GM19240 (cell line): Measurements from ENCODE around the gene KIAA1755.
"Not testable (repeated sequence)": the region's sequence is repeated elsewhere in the genome, so short reads cannot be mapped to it uniquely, and the experiment has no call there.

Experiments
- DNase-seq: peaks from one replicate; pipeline ENCODE4 v3.0.0; 2011; ENCODE audit warnings: low spot score; ENCODE audit not compliant: insufficient read length

The KIAA1755 gene

DNA sequence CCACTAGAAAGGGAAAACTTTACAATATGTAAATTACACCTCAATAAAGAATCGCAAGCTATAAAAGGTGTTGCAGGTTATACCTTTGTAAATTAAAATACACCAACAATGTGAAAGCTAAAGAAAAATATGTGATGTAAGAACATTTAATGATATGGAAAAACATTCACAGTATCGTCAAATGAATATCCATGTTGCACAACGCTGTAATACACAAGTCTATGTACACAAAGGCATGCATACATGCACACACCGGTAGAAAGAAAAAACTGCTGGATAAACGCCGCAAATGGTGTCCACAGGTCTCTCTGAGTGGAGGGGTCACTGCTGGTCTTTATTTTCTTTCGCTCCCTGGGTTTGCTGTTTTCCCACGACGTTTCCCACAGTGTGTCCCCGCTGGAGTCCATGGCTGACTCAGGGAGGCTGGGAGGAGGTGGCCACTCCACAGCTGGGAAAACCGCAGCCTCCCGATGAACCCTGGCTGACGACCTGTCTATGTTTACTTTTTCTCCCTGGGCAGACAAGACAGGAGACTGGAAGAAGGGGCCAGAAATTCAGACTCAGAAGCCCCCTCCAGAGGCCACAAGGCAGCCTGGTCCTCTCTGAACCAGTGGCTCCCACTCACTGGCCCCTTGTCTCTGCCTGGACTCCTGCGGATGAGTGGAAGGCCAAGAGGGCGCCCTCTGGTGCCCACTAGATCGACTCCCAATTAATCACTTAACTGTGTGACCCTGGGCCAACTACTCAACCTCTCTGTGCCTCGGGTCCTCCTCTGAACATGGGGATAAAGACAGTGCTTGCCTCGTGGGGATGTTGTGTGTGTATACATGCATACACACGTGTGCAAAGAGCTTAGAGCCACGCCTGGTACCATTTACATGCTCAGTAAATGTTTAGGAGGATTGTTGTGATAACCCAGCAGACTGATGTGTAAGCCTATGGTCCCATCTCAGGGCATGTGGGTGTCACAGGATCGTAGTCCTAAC lies 30.6 kb upstream of the KIAA1755 start:
- DNase-seq, result no peak

DNA sequence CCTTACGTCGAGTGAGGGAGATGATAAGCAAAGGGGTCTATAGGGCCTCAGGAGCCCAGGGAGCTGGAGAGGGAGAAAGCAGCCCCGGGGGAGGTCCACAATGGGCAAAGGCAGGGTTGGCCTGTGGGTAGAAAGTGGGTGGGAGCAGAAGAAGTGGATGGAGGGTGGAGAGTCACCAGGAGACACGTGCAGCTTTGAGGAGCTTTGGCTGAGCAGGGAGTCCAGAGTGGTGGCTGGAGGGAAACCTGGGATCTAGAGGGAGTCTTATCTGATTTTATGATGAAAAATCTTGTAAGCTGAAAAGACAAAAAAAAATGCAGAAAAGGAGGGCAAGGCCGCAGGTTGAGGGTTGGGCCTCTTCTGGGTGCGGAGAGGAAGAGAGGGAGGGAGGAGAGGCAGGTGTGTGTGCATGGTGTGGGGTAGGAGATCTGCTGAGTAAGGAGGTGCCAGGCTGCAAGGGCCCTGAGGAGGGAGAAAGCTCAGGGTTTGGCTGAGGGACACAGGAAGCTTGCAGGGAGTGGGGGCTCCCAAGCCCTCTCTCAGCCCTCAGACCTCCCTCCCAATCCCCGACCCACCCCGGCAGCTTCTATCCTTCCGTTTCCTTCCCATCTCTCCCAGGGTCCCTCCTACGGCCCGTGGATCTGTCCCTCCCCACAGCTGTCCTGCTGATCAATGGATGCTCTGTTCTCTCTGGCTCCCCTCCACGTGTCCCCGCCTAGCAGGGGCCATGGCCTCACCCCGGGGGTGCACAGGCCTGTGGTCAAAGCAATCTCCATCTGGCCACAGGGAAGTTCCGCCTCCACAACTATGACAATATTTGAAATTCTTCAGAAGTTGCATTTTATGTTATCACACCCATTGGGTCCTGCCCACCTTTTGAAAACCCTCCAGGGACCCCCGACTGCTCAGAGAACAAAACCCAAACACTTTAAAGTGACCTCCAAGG lies 26.3 kb upstream of the KIAA1755 start:
- DNase-seq, result no peak

DNA sequence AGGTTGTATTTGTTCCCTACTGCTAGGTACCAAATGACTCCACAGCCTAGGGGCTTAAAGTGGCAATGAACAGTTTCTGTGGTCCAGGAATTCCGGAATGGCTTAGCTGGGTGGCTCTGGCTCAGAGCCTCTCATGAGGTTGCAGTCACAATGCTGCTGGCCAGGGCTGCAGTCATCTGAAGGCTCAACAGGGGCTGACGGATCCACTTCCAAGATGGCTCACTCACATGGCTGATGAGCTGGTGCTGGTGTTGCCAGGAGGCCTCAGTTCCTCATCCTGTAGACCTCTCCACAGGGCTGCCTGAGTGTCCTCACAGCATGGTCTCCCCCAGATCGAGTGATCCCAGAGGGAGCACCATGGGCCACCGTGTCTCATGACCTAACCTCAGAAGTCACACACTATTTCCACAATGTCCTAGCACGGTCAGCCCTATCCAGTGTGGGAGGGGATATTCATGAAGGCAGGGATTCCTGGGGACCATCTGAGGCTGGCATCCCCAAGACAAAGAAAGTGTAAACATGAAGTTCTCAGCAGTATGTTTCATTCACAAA lies 24.4 kb upstream of the KIAA1755 start:
- DNase-seq, result no peak

DNA sequence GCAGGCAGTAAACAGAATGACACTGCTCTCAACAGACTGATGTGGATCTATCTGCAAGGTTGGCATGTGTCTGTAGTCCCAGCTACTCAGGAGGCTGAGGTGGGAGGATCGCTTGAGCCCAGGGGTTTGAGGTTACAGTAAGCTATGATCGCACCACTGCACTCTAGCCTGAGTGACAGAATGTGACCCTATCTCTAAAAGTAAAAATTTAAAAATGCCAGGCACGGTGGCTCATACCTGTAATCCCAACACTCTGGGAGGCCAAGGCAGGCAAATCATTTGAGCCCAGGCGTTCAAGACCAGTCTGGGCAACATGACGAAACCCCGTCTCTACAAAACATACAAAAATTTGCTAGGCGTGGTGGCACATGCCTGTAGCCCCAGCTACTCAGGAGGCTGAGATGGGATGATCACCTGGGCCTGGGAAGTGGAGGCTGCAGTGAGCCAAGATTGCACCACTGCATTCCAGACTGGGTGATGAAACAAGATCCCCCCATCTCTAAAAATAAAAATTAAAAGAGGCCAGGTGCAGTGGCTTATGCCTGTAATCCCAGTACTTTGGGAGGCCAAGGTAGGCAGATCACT lies 23.6 kb upstream of the KIAA1755 start:
- not testable (repeated sequence) for DNase-seq

DNA sequence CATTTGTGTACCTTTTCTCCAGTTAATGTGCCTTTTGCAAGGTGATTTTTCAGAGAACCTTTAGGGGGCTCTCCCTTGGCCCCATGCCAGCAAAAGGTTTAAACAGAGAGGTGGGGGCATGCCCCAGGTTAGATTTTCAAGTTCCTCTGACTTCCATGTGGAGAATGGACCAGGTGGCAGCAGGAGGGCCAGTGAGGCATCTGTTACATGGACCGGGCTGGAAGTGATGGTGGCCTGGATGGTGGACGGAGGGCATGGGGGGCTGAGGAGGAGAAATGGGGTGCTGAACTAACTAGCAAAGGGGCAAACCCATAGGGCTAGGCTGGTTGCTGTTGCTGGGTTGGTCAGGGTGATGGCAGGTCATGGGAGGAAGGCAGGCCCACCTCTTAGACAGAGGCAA lies 22.7 kb upstream of the KIAA1755 start:
- no peak for DNase-seq

DNA sequence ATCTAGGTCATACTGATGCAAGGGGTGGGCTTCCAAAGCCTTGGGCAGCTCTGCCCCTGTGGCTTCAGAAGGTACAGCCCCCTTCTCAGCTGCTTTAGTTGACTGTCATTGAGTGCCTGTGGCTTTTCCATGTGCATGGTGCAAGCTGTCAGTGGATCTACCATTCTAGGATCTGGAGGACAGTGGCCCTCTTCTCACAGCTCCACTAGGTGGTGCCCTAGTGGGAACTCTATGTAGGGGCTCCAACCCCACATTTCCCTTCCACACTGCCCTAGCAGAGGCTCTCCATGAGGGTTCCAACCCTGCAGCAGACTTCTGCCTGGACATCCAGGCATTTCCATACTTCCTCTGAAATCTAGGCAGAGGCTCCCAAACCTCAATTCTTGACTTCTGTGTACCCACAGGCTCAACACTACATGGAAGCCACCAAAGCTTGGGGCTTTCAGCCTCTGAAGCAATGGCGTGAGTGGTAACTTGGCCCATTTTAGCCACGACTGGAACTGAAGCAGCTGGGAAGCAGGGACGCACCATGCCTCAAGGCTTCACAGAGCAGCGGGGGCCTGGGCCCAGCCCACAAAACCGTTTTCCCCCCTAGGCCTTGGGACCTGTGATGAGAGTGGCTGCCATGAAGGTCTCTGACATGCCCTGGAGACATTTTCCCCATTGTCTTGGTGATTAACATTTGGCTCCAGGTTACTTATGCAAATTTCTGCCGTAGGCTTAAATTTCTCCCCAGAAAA lies 20.8 kb upstream of the KIAA1755 start:
- DNase-seq, result not testable (repeated sequence)

DNA sequence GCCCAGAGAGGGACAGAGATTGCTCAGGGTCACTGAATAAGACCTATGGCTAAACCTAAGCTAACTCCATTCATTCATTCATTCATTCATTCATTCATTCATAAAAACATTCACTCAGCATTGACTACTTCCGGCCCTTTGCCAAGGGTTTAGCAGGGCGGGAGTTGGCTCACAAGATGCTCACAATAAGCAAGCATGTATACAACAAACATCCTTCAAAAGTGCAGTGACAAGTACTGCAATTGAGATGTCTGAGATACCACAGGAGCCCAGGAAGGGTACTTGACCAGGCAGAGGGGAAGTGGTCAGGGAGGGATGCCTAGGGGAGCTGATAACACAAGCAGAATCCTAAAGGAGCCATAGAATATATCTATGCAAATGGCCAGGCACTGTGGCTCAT lies 18.2 kb upstream of the KIAA1755 start:
- DNase-seq, result no peak

DNA sequence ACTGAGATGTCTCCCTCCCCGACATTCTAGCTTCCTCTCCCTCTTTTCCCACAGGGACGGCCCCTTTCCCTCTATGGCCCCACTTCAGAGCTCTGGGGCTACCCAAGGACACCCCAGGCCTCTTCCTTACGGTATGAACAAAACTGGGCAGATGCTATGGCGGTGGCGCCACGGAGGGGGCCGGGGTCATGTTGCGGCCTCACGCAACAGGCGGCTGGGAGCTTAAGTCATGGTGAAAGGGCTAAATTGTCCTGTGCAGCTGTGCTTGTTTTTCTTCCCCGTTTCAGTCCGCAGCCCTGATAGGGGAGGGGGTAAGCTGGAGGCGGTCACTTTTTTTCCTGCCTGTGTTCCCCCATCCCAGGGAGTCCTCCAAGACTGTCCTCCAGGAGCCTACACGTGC lies 17.6 kb upstream of the KIAA1755 start:
- DNase-seq, result no peak

DNA sequence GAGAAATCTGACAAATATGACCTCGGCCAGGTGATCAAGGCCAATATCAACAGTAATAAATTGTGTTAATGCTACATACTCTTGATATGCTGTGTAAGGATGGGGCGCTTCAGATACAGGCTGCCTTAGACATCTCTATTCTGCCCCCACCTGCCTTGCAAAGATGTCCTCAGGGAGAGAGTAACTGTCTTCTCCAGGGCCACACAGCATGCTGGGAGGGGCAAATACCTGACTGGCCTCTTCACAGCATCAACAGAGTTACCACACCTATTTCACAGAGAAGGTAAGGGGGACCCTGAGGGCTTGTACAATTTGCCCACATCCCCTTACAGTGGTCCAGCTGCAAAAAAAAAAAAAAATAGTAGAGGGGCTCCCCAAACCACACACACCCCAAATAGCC lies 17.2 kb upstream of the KIAA1755 start:
- DNase-seq, result no peak

DNA sequence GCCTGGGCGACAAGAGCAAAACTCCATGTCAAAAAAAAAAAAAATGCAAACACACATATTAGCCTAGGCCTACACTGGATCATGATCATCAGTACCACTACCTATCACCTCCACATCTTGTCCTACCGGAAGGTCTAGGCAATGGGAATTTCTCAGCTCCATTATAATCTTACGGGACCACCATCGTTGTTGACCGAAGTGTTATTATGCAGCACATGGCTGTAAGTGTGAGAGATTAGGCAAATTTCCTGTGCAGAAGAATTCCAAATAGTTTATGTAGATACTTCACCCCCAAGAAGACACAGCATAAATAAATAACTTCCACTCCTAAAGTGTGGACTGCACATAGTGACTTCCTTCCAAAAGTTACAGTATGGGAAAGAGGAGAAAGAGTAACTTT lies 16.8 kb upstream of the KIAA1755 start:
- DNase-seq, result no peak

DNA sequence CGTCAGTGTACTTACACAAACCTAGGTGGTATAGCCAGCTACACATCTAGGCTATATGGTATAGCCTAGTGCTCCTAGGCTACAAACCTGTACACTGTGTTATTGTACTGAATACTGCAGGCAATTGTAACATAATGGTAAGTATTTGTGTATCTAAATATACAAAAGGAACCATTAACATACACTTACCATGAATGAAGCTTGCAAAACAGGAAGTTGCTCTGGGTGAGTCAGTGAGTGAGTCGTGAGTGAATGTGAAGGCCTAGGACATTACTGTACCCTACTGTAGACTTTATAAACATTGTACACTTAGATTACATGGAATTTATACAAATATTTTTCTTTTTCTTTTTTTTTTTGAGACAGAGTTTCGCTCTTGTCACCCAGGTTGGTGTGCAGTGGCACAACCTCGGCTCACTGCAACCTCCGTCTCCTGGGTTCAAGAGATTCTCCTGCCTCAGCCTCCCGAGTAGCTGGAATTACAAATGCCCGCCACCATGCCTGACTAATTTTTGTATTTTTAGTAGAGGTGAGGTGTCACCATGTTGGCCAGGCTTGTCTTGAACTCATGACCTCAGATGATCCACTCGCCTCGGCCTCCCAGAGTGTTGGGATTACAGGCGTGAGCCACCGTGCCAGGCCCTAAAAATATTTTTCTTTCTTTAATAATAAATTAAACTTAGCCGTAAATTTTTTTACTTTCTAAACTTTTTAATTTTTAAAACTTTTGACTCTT lies 15.4 kb upstream of the KIAA1755 start:
- DNase-seq, result no peak

DNA sequence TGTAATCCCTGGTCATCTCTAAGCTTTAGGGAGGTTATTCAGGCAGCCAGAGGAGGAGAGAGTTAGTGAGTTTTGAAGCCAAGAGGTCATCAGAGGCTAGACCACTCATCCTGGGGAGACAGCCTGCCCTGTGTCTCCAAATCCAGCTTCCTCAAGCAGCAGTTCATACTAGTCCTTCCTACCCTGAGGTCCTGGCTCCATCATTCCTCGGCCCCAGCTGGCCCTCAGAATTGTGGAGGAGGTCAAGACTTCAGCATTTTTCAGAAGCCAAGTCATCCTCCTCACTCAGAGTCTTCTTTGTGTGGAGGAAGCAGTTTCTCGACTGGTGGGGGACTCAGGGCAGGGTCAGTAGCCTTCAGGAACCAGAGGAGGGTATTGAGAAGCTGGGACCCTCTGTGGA lies 12.4 kb upstream of the KIAA1755 start:
- DNase-seq, result no peak

DNA sequence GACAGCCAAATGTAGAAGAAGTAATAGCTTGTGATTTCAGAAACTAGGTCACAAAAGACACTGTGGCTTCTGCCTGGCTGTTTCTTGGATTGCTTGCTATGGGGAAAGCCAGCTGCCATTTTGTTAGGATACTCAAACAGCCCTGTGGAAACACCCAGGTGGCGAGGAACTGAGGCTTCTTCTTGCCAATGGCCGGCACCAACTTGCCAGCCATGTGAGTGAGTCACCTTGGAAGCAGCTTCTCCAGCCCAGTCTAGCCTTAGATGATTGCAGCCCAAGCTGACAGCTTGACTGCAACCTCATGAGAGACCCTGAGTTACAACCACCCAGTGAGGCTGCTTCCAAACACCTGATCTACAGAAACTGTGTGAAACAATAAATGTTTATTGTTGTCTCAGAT lies 11.9 kb upstream of the KIAA1755 start:
- DNase-seq, result no peak

DNA sequence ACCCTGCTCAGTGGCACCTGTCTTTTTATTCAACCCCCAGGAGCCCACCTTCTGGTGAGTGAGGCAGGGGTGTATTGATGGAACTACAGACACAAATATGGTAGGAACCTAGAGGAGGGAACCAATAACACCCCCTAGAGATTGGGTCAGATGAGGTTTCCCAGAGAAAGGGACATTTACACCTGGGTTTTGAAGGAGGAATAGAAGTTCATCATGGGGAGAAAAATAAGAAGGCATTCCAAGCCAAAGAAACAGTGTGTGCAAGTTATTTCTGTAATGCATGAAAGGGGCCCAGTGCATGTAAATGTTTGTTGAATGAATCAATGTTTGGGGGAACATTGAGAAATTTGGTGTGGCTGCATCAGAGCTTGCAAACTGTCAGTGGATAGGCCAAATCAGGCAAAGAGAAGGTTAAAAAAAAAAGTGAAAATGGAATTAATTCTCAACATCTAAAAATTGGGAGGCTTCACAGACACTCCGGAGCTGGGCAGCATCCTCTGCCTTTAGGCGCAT lies 11.1 kb upstream of the KIAA1755 start:
- DNase-seq, result no peak

DNA sequence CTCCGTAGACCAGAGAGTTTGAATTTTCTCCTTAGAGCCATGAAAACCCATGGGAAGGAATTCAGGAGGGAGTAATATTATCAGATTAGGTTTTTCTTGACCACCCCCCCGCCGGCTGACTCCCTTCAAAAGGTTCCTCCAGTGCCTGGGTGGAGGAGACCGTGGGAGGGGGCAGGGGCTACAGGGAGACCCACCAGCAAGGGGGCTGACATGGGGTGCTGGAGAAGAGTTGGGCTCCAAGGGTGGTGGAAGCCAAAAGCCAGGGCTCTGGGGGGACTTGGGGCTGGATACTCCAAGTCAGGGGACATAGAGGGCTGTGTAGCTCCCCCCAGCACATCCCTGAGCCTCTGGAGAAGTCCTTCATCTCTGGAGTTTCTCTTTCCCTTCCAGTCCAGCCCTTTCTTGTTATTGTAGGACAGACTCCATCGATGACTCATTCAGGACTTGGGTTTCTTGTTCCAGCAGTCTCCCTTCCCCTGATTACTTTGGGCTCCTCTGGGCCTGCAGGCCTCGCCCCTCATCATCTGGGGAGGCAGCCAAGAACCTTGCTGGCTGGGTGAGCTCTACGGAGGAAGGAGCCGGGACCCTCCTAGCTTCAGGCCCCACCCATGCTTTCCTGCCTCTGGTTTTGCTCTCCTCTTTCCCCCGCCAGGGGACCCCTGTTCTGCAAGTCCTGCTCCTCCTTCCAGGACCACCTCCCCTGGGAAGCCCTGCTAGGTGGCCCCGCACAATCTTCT lies 10.5 kb upstream of the KIAA1755 start:
- DNase-seq, result no peak

DNA sequence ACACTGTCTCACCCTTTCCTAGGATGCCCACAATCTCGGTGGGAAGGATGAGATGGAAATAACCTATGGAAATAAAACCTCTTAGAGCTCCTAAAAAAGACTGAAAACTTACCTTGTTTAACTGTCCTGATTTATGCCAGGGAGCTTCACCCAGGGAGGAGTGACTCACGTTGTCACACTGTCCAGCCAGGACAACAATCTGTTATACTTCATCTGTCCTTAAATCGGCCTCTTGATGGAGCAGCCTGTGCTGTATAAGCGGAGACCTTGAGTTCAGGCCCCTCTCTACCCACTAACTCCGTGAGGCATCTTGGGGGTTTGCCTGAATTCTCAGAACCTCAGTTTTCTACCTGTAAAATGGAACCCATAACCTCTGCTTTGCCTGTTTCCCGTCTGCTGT lies 9.2 kb upstream of the KIAA1755 start:
- DNase-seq, result no peak

DNA sequence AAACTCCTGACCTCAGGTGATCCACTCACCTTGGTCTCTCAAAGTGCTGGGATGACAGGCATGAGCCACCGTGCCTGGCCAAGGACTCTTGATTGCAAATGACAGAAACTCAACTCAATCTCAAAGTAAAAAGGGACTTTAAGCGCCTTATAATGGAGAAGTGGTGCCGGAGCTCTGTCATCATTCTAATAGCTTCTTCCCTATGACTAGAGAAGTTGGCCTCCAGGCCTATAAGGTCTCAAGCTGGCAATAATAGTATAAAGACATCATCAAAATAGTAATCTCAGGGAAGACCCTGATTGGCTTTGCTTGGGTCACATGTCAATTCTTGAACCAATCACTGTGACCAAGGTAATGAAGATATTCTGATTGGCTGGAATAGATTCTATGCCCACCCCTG lies 8.5 kb upstream of the KIAA1755 start:
- no peak for DNase-seq

DNA sequence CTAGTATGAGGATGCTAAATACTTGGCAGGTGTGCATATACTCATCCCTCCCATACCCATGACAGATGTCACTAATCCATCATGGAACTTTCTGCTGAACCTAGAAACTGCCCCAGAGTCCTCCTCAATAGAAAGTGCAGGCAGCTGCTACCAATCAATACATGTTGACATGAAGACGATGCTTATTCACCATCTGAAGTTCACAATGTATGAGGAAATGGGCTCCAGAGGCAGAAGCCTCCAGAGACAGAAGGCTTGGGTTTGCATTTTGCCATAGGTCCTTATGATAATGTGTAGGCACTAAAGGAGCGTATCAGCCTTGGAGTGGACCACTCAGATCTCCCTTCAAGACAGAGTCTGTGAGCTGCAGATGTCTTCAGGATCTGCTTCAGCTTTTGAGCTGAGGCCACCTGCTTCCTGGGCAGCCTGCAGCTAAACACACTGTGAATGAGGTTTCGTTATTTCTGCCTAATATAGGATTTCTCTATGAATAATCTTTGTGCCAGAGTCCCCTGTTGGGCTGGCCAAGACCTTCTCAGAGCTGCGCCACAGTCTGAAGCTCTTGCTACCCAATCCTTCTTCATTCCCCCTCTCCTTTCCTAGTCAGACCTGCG lies 7.5 kb upstream of the KIAA1755 start:
- no peak for DNase-seq

DNA sequence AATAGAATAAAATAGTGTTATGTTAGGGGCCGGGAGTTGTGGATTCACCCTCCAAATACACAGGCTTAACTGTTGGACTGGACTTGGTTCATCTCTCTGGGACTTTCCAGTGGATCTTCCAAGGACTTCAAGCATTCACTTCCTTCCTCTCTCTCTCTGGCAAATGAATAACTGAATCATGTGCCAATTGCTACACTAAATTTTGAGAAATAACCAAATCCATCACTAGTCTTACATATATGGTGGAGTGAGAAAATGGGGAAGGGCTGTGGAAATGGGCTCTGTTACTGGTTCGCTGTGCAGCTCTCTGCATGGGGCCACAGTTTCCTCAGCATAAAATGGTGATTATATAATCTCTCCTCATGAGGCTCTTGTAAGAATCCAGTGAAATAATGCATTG lies 6.8 kb upstream of the KIAA1755 start:
- DNase-seq, result no peak
